Vagina (tissue), 2 donors: ENCODE measurements around the gene AIMP1. TPM values are rescaled to one million over a fixed set of nuclear protein-coding genes. Genes with fewer than 3 reads are reported as not detected.
A peak's percentile ranks its signal among the peaks of the same experiment; 100 is the strongest.

Experiments
- DNase-seq, 2 donors: peaks; one replicate each; pipeline ENCODE4 v3.0.0-alpha.2; 2017; ENCODE audit errors: extremely low spot score in 2 of 2
- H3K27ac ChIP-seq: fragments of 200-600 bp; sonication (generic); one replicate; pipeline ENCODE4 v1.5.1; 2019
- H3K27me3 ChIP-seq: fragments of 200-600 bp; sonication (generic); one replicate; pipeline ENCODE4 v1.5.1; 2019
- H3K36me3 ChIP-seq, 2 donors: fragments of 200-600 bp; sonication (generic); one replicate each; pipeline ENCODE4 v1.5.1; 2017 to 2019
- H3K4me1 ChIP-seq: fragments of 200-600 bp; sonication (generic); one replicate; pipeline ENCODE4 v1.5.1; 2019
- H3K4me3 ChIP-seq, 2 donors: fragments of 200-600 bp; sonication (generic); 1 replicate in 1 of 2; 2 replicates in 1 of 2; pipeline ENCODE4 v1.5.1; 2016 to 2019
- H3K9me3 ChIP-seq: fragments of 200-600 bp; sonication (generic); one replicate; pipeline ENCODE4 v1.5.1; 2019
- CTCF ChIP-seq, 3 experiments: fragments of 450-650 bp in 2 of 3; fragments of 200-600 bp in 1 of 3; sonication (generic) in 1 of 3; IDR thresholded peaks; one replicate each; pipeline ENCODE4 v1.5.1; 2017 to 2019; ENCODE audit warnings: antibody characterized with exemption in 3 of 3, mild to moderate bottlenecking in 2 of 3, moderate library complexity in 2 of 3
- POLR2A ChIP-seq, 2 donors: fragments of 450-650 bp; IDR thresholded peaks; one replicate each; pipeline ENCODE4 v1.6.1; 2017; ENCODE audit warnings: antibody characterized with exemption in 2 of 2, mild to moderate bottlenecking in 2 of 2, moderate library complexity in 2 of 2
- POLR2AphosphoS5 ChIP-seq, 2 donors: sonication (generic); formaldehyde crosslinking; IDR thresholded peaks; one replicate each; pipeline ENCODE4 v1.9.0; 2017; ENCODE audit warnings: antibody characterized with exemption in 2 of 2, mild to moderate bottlenecking in 2 of 2, low read depth in 1 of 2; ENCODE audit not compliant: insufficient read depth in 1 of 2
- intact Hi-C: fragments of 100-400 bp; cut with DNase I; formaldehyde crosslinking; loops from one replicate; pipeline ENCODE4 v1.15.1; 2023
- total RNA-seq: library from RNA; depleted of rRNA; stranded (reverse); fragments of >200 nt; gene quantifications from one replicate; pipeline ENCODE4 v1.2.3, GENCODE V29; 2016

The AIMP1 gene
- 19.4 TPM for total RNA-seq

GRCh38 chr4:106315968-106316772, at the start of gene AIMP1, which contains the start of gene TBCK:
AIMP1 (plus strand) TSS chr4:106316550; CDS start chr4:106325010, 8,460 bp downstream.
TBCK (minus strand) TSS chr4:106316209; CDS start chr4:106308960, 7,249 bp downstream.
- peak in 1 of 2 donors; percentile 94 for DNase-seq
- TF ChIP-seq CTCF (IDR thresholded peaks at IDR 0.05) (no peak), POLR2A (IDR thresholded peaks at IDR 0.05) (peak in 1 of 2 donors; percentile 10), POLR2AphosphoS5 (IDR thresholded peaks at IDR 0.05; ENCODE audit: insufficient read depth in 1 of 2, low read depth in 1 of 2) (peak; percentile 60 to 83)
- H3K4me1 ChIP-seq, result peaks cover 40% of the 10 kb centered on the region
- H3K4me3 ChIP-seq, result peak within 1 kb of the TSS; percentile 73 to 95
- H3K9me3 ChIP-seq, result no peaks in the 10 kb centered on the region
- H3K36me3 ChIP-seq, result peaks cover 0 to 2% of the 10 kb centered on the region in 2 donors
- intact Hi-C loops, result no loop called here
- H3K27ac ChIP-seq, result peak within 1 kb of the TSS; percentile 92
- H3K27me3 ChIP-seq, result no peaks in the 10 kb centered on the region

- Histone ChIP-seq H3K27me3 (no peaks in the 10 kb centered on the region), H3K4me3 (no peak overlapping the region), H3K4me1 (no peaks in the 10 kb centered on the region), H3K36me3 (no peaks in the 10 kb centered on the region), H3K27ac (no peak overlapping the region), H3K9me3 (no peaks in the 10 kb centered on the region)
- DNase-seq, result no peak
- intact Hi-C loops, result no loop called here
- TF ChIP-seq POLR2A (IDR thresholded peaks at IDR 0.05) (no peak), POLR2AphosphoS5 (IDR thresholded peaks at IDR 0.05; ENCODE audit: insufficient read depth in 1 of 2, low read depth in 1 of 2) (no peak), CTCF (IDR thresholded peaks at IDR 0.05) (no peak)
Observed at GRCh38 chr4:106268786-106269185, 47.6 kb upstream of the AIMP1 start.

GRCh38 chr4:106269711-106270110, 46.6 kb upstream of the AIMP1 start:
- Histone ChIP-seq H3K4me1 (no peaks in the 10 kb centered on the region), H3K27ac (no peak overlapping the region), H3K9me3 (no peaks in the 10 kb centered on the region), H3K36me3 (no peaks in the 10 kb centered on the region), H3K4me3 (no peak overlapping the region), H3K27me3 (no peaks in the 10 kb centered on the region)
- no peak for DNase-seq
- intact Hi-C loops, result no loop called here
- no peak for TF ChIP-seq POLR2AphosphoS5 (IDR thresholded peaks at IDR 0.05; ENCODE audit: insufficient read depth in 1 of 2, low read depth in 1 of 2)
- TF ChIP-seq POLR2A (IDR thresholded peaks at IDR 0.05), result no peak
- no peak for TF ChIP-seq CTCF (IDR thresholded peaks at IDR 0.05)

- no peaks in the 10 kb centered on the region for H3K9me3 ChIP-seq
- TF ChIP-seq CTCF (IDR thresholded peaks at IDR 0.05) (no peak), POLR2AphosphoS5 (IDR thresholded peaks at IDR 0.05; ENCODE audit: insufficient read depth in 1 of 2, low read depth in 1 of 2) (no peak), POLR2A (IDR thresholded peaks at IDR 0.05) (no peak)
- H3K4me1 ChIP-seq, result no peaks in the 10 kb centered on the region
- intact Hi-C loops, result no loop called here
- H3K27ac ChIP-seq, result no peak overlapping the region
- no peak overlapping the region for H3K4me3 ChIP-seq
- no peaks in the 10 kb centered on the region for H3K27me3 ChIP-seq
- DNase-seq, result no peak
- no peaks in the 10 kb centered on the region for H3K36me3 ChIP-seq
Observed at GRCh38 chr4:106270736-106271135, 45.6 kb upstream of the AIMP1 start.

GRCh38 chr4:106273831-106274230, 42.5 kb upstream of the AIMP1 start:
- intact Hi-C loops, result no loop called here
- Histone ChIP-seq H3K27ac (no peak overlapping the region), H3K4me3 (no peak overlapping the region), H3K9me3 (no peaks in the 10 kb centered on the region), H3K4me1 (no peaks in the 10 kb centered on the region), H3K36me3 (no peaks in the 10 kb centered on the region), H3K27me3 (no peaks in the 10 kb centered on the region)
- no peak for DNase-seq
- TF ChIP-seq POLR2AphosphoS5 (IDR thresholded peaks at IDR 0.05; ENCODE audit: insufficient read depth in 1 of 2, low read depth in 1 of 2) (no peak), POLR2A (IDR thresholded peaks at IDR 0.05) (no peak), CTCF (IDR thresholded peaks at IDR 0.05) (no peak)
